Calu3 (cell line): ENCODE results near the gene MED12L. TPM values are rescaled to one million over a fixed set of nuclear protein-coding genes. Genes with fewer than 3 reads are reported as not detected.
A peak's percentile ranks its signal among the peaks of the same experiment; 100 is the strongest.

Experiments
- BruUV-seq: library from RNA; stranded (reverse); fragments of 400-500 nt; replicated peaks from 2 replicates; lab custom pipeline; 2021; lab: Mats Ljungman, UMichigan
- CTCF ChIA-PET: fragments of 300-600 bp; sonication (Branson Sonifier 250); formaldehyde crosslinking; loops from one replicate; lab custom pipeline; 2022; ENCODE audit warnings: antibody characterized with exemption; lab: Charles Lee
- DNase-seq: peaks from one replicate; pipeline ENCODE4 v3.0.0; 2022
- H3K27ac Mint-ChIP-seq: one replicate; pipeline ENCODE4 v1.8.0; 2022; ENCODE audit warnings: mixed read lengths; ENCODE audit not compliant: unreplicated experiment
- H3K27me3 Mint-ChIP-seq: one replicate; pipeline ENCODE4 v1.8.0; 2022; ENCODE audit warnings: mixed read lengths; ENCODE audit not compliant: unreplicated experiment
- H3K36me3 Mint-ChIP-seq: one replicate; pipeline ENCODE4 v1.8.0; 2022; ENCODE audit warnings: mild to moderate bottlenecking, moderate library complexity, mixed read lengths; ENCODE audit not compliant: insufficient read depth, unreplicated experiment
- H3K4me1 Mint-ChIP-seq: one replicate; pipeline ENCODE4 v1.8.0; 2022; ENCODE audit warnings: mild to moderate bottlenecking, low read depth, mixed read lengths; ENCODE audit not compliant: unreplicated experiment
- H3K4me3 Mint-ChIP-seq: one replicate; pipeline ENCODE4 v1.8.0; 2022; ENCODE audit warnings: mild to moderate bottlenecking, low read depth, moderate library complexity, mixed read lengths; ENCODE audit not compliant: unreplicated experiment
- H3K9me3 Mint-ChIP-seq: one replicate; pipeline ENCODE4 v1.8.0; 2022; ENCODE audit warnings: low read depth, mixed read lengths; ENCODE audit not compliant: unreplicated experiment
- intact Hi-C: fragments of 100-400 bp; cut with micrococcal nuclease; formaldehyde crosslinking; loops from one replicate; pipeline ENCODE4 v1.10.0; 2022; ENCODE audit not compliant: unreplicated experiment
- total RNA-seq: library from RNA; stranded (reverse); gene quantifications from 2 replicates; pipeline ENCODE4 v1.2.3, GENCODE V29; 2022
- TF ChIP-seq, protein P1 (sequence below): fragments of 200-600 bp; IDR thresholded peaks from one replicate; pipeline ENCODE4 v1.8.0; 2022; ENCODE audit warnings: antibody characterized with exemption; ENCODE audit not compliant: unreplicated experiment

Gene MED12L
- total RNA-seq, 1 experiment from 2014 or later = 4.6 TPM

DNA sequence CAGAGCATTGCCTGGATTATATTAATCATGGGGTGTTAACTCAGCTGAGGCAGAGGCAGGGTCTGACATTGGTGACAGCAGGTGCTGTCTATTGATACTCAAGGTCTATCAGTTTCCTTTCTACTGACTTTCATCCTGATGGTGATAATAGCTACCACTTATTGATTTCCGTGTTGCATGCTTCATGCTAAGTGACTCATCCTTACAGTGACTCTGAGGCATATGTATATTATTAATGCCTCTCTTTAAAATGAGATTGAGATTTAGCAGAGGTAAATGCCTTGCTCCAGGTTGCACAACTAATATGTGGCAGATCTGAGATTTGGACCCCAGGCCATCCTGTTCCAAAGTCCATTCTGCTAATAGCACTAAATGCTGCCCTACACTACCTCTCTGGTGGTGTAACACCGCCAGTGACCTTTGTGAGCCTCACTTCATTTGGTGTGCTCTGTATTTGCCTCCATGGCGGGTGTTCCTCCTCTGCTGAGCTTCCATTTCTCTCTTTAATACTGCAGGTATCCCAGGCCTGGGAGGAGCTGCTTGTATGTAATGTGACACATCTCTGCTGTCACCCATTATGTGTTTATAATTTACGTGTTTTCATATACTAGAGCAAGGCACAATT, 67.1 kb downstream of the MED12L start:
- BruUV-seq = no TSS peak
- TF ChIP-seq, protein P1, sequence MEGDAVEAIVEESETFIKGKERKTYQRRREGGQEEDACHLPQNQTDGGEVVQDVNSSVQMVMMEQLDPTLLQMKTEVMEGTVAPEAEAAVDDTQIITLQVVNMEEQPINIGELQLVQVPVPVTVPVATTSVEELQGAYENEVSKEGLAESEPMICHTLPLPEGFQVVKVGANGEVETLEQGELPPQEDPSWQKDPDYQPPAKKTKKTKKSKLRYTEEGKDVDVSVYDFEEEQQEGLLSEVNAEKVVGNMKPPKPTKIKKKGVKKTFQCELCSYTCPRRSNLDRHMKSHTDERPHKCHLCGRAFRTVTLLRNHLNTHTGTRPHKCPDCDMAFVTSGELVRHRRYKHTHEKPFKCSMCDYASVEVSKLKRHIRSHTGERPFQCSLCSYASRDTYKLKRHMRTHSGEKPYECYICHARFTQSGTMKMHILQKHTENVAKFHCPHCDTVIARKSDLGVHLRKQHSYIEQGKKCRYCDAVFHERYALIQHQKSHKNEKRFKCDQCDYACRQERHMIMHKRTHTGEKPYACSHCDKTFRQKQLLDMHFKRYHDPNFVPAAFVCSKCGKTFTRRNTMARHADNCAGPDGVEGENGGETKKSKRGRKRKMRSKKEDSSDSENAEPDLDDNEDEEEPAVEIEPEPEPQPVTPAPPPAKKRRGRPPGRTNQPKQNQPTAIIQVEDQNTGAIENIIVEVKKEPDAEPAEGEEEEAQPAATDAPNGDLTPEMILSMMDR = no peak

DNA sequence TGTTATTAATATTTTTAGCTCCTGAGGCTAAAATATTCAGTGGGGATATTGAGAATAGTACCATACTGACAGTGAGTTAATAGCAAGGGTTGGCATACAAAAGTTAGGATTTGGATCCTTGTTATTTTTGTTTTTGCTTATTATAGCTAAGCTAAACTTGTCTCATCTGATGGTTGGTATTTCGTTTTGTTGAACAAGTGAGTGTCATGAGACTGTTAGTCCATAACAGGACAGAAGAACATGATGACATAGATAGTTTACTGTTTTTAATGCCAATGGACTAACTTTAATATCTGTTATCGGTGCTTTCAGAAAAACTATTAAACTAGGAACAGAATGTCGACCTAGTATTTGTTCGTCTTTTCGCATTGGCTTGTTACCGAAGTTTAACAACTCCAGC, 69.1 kb downstream of the MED12L start:
- TF ChIP-seq, protein P1 = no peak
- intact Hi-C loops = no loop called here
- BruUV-seq = no TSS peak
- Mint-ChIP-seq H3K27me3 (no peaks in the 10 kb centered on the region), H3K4me1 (no peaks in the 10 kb centered on the region), H3K4me3 (no peak overlapping the region), H3K36me3 (no peaks in the 10 kb centered on the region), H3K9me3 (no peaks in the 10 kb centered on the region), H3K27ac (no peak overlapping the region)
- no peak for DNase-seq
- CTCF ChIA-PET = no interaction called here

More for the DNA sequence above, 67.1 kb downstream of the MED12L start:
- Mint-ChIP-seq H3K27ac (no peak overlapping the region), H3K36me3 (no peaks in the 10 kb centered on the region), H3K4me3 (no peak overlapping the region), H3K4me1 (no peaks in the 10 kb centered on the region), H3K9me3 (no peaks in the 10 kb centered on the region), H3K27me3 (no peaks in the 10 kb centered on the region)
- DNase-seq = no peak
- CTCF ChIA-PET = interaction anchor here (0.7 to 1.1 kb wide), 2 partner anchors 15 to 144 kb away, joined by 3 read pairs; no protein-coding TSS in a partner anchor
- intact Hi-C loops = no loop called here

DNA sequence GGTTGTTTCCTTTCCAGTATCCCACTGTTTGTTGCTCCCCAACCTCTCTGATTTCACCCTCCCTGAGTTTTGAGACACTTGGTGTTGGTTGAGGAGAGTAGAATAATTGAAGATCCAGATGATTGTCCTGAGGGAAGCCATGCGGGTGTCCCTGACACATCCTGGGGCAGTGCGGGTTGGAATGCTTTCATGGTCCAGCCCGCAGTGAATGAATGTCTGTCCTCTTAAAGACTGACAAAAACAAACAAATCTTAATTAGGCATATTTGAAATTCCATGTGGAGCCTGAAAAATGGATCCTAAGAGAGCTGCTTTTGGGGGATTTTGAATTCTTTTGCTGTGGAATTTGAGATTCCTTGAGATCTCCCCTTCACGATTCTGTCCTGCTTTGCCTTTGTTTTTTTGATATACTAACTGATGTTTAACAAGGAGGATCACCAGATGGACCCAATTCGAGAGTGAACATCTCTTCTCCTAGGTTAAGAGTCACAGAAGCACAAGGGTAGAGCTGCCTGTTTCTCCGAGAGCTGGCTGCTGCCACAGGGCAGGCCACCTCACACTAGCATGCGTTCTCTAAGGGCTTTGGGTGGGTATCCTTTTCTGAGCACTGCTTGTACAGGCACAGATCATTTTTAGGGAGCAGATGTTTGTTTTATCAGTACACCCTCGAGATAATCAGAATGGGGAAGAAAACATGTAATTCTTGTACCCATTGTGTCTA, 70.1 kb downstream of the MED12L start:
- CTCF ChIA-PET = interaction anchor here (1.4 kb wide), 1 partner anchor 13 kb away, joined by 3 read pairs; no protein-coding TSS in a partner anchor
- H3K27ac Mint-ChIP-seq = no peak overlapping the region
- H3K27me3 Mint-ChIP-seq = no peaks in the 10 kb centered on the region
- intact Hi-C loops = no loop called here
- no peaks in the 10 kb centered on the region for H3K4me1 Mint-ChIP-seq
- H3K4me3 Mint-ChIP-seq = no peak overlapping the region
- no peaks in the 10 kb centered on the region for H3K9me3 Mint-ChIP-seq
- BruUV-seq = no TSS peak
- no peak for DNase-seq
- TF ChIP-seq, protein P1 = no peak
- H3K36me3 Mint-ChIP-seq = no peaks in the 10 kb centered on the region

DNA sequence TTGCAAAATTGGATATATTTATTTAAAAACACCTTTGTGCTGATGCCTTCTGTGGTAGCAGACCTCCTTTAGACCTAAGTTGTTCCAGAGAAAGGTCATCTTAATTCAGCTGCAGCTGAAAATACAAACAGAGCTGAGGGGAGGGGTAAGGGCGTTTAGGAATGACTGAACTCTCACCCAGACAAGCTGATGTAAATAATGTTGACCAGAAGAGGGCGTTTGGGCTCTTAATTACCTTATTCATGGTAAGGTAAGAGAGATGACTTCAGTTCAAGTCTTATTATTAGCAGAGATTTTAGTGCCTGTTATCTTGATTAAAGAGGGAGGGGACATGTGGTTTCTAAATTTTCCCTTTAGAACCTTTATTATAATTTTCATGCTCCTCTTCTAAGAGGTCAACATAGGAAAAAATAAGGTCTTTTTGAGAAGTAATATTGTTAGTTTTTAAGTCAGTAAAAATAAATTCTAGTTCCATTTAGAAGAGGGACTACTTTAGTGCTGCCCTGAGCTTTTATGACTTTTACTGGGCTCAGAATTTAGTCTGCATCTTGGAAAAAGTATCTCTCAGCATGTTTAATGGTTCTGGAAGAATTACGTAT, 71.3 kb downstream of the MED12L start:
- CTCF ChIA-PET = interaction anchor here (0.9 to 1.4 kb wide), 3 partner anchors 10 to 22 kb away, joined by 3 to 4 read pairs (median 3); no protein-coding TSS in a partner anchor
- no peaks in the 10 kb centered on the region for H3K27me3 Mint-ChIP-seq
- peak; percentile 63 for DNase-seq
- intact Hi-C loops = no loop called here
- no peak overlapping the region for H3K4me3 Mint-ChIP-seq
- no peak overlapping the region for H3K27ac Mint-ChIP-seq
- no TSS peak for BruUV-seq
- H3K9me3 Mint-ChIP-seq = no peaks in the 10 kb centered on the region
- no peaks in the 10 kb centered on the region for H3K4me1 Mint-ChIP-seq
- TF ChIP-seq, protein P1 = peak; percentile 60
- no peaks in the 10 kb centered on the region for H3K36me3 Mint-ChIP-seq
